PC-9 (cell line): ENCODE results near the gene COL18A1.

Source experiments
- EZH2 ChIP-seq: fragments of 200-600 bp; sonication (generic); IDR thresholded peaks from 2 replicates; pipeline ENCODE4 v1.8.0; 2017; ENCODE audit warnings: antibody characterized with exemption, low read depth
- TF ChIP-seq, protein P1 (sequence below): fragments of 200-600 bp; sonication (generic); conservative IDR thresholded peaks from 2 replicates; pipeline ENCODE4 v1.6.1; 2017; ENCODE audit warnings: mixed run types, antibody characterized with exemption, mild to moderate bottlenecking, moderate library complexity

DNA sequence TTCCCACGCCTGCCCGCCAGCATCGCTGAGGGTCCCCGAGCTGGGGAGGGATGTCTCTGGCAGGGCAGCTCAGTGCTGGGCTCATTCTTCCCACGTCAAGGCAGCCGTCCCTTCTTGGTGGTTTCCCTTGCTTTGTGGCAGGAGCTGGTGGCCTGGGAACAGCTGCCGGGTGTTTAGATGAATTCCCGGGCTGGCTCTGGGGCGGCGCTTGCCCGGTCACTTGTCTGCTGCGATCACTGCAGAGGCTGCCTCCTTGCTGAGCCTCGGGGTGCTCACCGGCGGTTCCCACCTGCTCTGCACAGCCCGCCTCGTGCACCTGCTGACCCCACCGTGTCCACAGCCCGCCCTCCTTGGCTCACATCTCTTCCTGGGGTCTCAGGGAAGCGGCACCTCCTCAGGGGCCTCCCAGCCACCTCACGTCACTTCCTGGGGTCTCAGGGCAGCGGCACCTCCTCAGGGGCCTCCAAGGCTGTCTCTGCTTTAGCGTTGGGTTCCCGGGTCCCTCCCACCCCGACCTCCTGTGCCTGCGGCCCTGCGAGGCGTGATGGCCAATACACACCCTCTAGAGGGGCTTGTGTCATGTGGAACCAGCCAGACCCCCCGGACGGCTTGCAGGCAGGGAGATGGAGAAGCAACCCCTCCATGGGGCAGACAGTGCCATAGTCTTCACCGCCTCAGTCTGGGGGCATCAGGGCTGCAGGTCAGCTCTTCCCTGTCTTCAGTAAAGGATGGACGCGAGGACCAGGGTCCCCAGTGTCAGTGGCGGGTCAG is 13.5 kb downstream of the COL18A1 start:
- TF ChIP-seq, protein P1, sequence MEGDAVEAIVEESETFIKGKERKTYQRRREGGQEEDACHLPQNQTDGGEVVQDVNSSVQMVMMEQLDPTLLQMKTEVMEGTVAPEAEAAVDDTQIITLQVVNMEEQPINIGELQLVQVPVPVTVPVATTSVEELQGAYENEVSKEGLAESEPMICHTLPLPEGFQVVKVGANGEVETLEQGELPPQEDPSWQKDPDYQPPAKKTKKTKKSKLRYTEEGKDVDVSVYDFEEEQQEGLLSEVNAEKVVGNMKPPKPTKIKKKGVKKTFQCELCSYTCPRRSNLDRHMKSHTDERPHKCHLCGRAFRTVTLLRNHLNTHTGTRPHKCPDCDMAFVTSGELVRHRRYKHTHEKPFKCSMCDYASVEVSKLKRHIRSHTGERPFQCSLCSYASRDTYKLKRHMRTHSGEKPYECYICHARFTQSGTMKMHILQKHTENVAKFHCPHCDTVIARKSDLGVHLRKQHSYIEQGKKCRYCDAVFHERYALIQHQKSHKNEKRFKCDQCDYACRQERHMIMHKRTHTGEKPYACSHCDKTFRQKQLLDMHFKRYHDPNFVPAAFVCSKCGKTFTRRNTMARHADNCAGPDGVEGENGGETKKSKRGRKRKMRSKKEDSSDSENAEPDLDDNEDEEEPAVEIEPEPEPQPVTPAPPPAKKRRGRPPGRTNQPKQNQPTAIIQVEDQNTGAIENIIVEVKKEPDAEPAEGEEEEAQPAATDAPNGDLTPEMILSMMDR, result no peak
- TF ChIP-seq EZH2, result no peak
